Mucosa of rectum (tissue), 2 donors: ENCODE measurements around the gene SHC1.

Experiments used
- H3K27ac ChIP-seq, 2 donors: one replicate each; pipeline ENCODE4 v1.7.0; 2013; ENCODE audit warnings: inconsistent platforms in 2 of 2, low read depth in 2 of 2, low read length in 2 of 2
- H3K27me3 ChIP-seq, 2 donors: one replicate each; pipeline ENCODE4 v1.7.0; 2013; ENCODE audit warnings: low read length in 2 of 2; ENCODE audit not compliant: control insufficient read depth in 2 of 2, insufficient read depth in 2 of 2
- H3K36me3 ChIP-seq, 2 donors: one replicate each; pipeline ENCODE4 v1.7.0; 2013; ENCODE audit warnings: low read length in 2 of 2; ENCODE audit not compliant: control insufficient read depth in 2 of 2, insufficient read depth in 2 of 2
- H3K4me1 ChIP-seq, 2 donors: one replicate each; pipeline ENCODE4 v1.7.0; 2013; ENCODE audit warnings: low read length in 2 of 2, mild to moderate bottlenecking in 1 of 2; ENCODE audit not compliant: control insufficient read depth in 2 of 2, insufficient read depth in 2 of 2
- H3K4me3 ChIP-seq, 2 donors: one replicate each; pipeline ENCODE4 v1.7.0; 2013; ENCODE audit warnings: low read length in 2 of 2
- H3K9ac ChIP-seq, 2 donors: one replicate each; pipeline ENCODE4 v1.7.0; 2013; ENCODE audit warnings: low read length in 2 of 2, low read depth in 1 of 2, mild to moderate bottlenecking in 1 of 2
- H3K9me3 ChIP-seq, 2 donors: one replicate each; pipeline ENCODE4 v1.7.0; 2013; ENCODE audit warnings: low read length in 2 of 2; ENCODE audit not compliant: control insufficient read depth in 2 of 2
- donor health status: healthy.
- donor health status: Normal muscosa, but diverticular disease.

The SHC1 gene

DNA sequence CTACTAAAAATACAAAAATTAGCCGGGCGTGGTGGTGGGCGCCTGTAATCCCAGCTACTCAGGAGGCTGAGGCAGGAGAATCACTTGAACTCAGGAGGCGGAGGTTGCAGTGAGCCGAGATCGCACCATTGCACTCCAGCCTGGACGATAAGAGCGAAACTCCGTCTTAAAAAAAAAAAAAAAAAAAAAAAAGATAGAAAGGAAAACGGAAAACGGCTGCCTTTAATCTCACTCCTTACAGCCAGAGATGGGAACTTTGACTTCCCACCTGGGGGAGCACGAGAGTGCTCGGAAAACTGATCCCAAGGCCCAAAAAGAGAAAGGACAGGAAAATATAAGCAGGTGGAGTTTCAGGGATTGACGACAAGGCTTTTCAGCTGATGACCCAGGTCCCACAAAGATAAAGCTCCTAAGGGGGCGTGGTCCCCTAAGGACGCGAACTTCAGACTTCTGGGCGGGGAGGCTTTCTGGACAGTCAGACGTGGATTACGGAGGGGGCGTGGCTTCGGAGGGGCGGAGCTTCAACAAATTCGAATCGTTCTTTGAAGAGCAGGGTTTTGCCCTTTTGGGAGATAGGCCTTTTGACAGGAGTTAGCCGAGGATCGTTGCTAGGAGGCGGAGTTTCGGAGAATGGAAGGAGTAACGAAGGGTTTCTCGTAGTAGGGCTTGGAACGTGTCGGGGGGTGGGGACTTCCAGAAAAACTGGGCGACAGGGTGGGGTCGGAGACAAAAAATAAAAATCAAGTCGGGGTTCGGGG is 3.0 kb upstream of the SHC1 start:
- Histone ChIP-seq H3K4me1 (peaks cover 31 to 40% of the 10 kb centered on the region in 2 donors), H3K27ac (peak overlapping the region; percentile 99)

GRCh38 chr1:154972517-154973343 is 2.2 kb upstream of the SHC1 start:
- Histone ChIP-seq H3K9ac (peak overlapping the region; percentile 79 to 99), H3K4me3 (peak overlapping the region; percentile 55 to 96), H3K27ac (peak overlapping the region; percentile 99), H3K9me3 (no peaks in the 10 kb centered on the region), H3K4me1 (peaks cover 31 to 40% of the 10 kb centered on the region in 2 donors), H3K27me3 (no peaks in the 10 kb centered on the region), H3K36me3 (peaks cover 10 to 25% of the 10 kb centered on the region in 2 donors)

More for the DNA sequence above, 3.0 kb upstream of the SHC1 start:
- Histone ChIP-seq H3K9me3 (no peaks in the 10 kb centered on the region), H3K27me3 (no peaks in the 10 kb centered on the region), H3K4me3 (peak overlapping the region; percentile 96 to 97), H3K9ac (peak overlapping the region; percentile 79 to 99), H3K36me3 (peaks cover 2 to 17% of the 10 kb centered on the region in 2 donors)

DNA sequence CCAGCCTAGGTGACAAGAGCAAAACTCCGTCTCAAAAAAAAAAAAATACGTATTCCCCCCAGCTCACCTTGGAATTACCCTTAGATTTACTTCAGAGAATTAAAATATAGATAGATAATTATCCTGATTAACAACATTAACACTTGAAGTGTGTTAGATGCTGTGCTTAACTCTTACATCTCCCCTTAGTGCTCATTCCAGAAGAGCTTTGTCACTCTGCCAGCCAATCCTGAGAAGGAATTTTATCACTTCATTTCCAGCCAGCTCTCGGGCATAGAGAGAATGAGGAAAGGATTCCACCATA is 1.6 kb upstream of the SHC1 start:
- H3K9me3 ChIP-seq = no peaks in the 10 kb centered on the region
- H3K27ac ChIP-seq = peak overlapping the region; percentile 99
- H3K27me3 ChIP-seq = no peaks in the 10 kb centered on the region
- H3K4me1 ChIP-seq = peaks cover 31 to 40% of the 10 kb centered on the region in 2 donors
- peaks cover 16 to 31% of the 10 kb centered on the region in 2 donors for H3K36me3 ChIP-seq
- peak overlapping the region; percentile 55 to 96 for H3K4me3 ChIP-seq
- H3K9ac ChIP-seq = peak overlapping the region in 1 of 2 donors; percentile 79

DNA sequence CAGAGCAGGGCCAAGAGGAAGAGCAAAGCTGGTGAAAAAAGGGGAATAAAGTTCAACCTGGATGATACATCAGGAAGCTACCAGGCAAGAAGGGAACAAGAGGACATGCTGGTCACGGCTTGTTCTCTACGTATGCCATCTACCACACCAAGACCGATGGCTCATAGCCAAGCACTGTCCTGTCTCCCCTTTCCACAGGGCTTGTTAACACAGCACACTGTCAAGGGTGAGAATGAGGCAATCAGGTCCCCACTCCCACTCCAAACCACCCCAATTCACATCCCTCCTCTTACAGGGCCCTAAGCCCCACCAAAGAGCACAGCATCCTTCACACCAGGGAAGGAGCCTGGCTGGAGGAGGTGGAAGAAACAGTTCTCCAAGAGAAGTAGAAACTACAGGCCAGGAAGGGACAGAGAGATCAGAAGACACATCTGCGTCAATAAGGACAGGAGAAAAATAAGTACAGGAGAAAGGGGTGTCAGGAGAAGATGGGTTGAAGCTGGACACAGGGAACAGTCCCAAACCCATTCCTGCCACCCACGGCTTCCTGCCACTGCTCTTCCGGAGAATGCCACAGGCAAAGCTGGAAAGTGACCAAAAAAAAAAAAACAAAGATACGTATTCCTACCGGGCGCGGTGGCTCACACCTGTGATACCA is 923 bp upstream of the SHC1 start:
- H3K4me1 ChIP-seq = peaks cover 31 to 39% of the 10 kb centered on the region in 2 donors
- no peaks in the 10 kb centered on the region for H3K27me3 ChIP-seq
- peak overlapping the region; percentile 17 to 43 for H3K4me3 ChIP-seq
- H3K36me3 ChIP-seq = peaks cover 23 to 38% of the 10 kb centered on the region in 2 donors
- H3K9me3 ChIP-seq = no peaks in the 10 kb centered on the region
- peak overlapping the region; percentile 14 to 57 for H3K9ac ChIP-seq
- H3K27ac ChIP-seq = peak overlapping the region; percentile 86 to 87

GRCh38 chr1:154969860-154970452 is 591 bp downstream of the SHC1 start:
- peaks cover 36 to 51% of the 10 kb centered on the region in 2 donors for H3K36me3 ChIP-seq
- H3K9ac ChIP-seq = peak overlapping the region; percentile 32 to 57
- no peaks in the 10 kb centered on the region for H3K27me3 ChIP-seq
- peaks cover 25 to 32% of the 10 kb centered on the region in 2 donors for H3K4me1 ChIP-seq
- H3K27ac ChIP-seq = peak overlapping the region; percentile 86 to 87
- peak overlapping the region; percentile 28 to 43 for H3K4me3 ChIP-seq
- no peaks in the 10 kb centered on the region for H3K9me3 ChIP-seq

GRCh38 chr1:154969246-154969645 is 1.3 kb downstream of the SHC1 start:
- no peak overlapping the region for H3K9ac ChIP-seq
- no peaks in the 10 kb centered on the region for H3K27me3 ChIP-seq
- H3K4me3 ChIP-seq = no peak overlapping the region
- H3K9me3 ChIP-seq = no peaks in the 10 kb centered on the region
- H3K4me1 ChIP-seq = peaks cover 25 to 32% of the 10 kb centered on the region in 2 donors
- peaks cover 39 to 57% of the 10 kb centered on the region in 2 donors for H3K36me3 ChIP-seq
- H3K27ac ChIP-seq = no peak overlapping the region

- no peak overlapping the region for H3K4me3 ChIP-seq
- peaks cover 25 to 32% of the 10 kb centered on the region in 2 donors for H3K4me1 ChIP-seq
- H3K27me3 ChIP-seq = no peaks in the 10 kb centered on the region
- no peaks in the 10 kb centered on the region for H3K9me3 ChIP-seq
- H3K36me3 ChIP-seq = peaks cover 42 to 62% of the 10 kb centered on the region in 2 donors
- H3K9ac ChIP-seq = no peak overlapping the region
- no peak overlapping the region for H3K27ac ChIP-seq
Measured at GRCh38 chr1:154968731-154969130, 1.8 kb downstream of the SHC1 start.

DNA sequence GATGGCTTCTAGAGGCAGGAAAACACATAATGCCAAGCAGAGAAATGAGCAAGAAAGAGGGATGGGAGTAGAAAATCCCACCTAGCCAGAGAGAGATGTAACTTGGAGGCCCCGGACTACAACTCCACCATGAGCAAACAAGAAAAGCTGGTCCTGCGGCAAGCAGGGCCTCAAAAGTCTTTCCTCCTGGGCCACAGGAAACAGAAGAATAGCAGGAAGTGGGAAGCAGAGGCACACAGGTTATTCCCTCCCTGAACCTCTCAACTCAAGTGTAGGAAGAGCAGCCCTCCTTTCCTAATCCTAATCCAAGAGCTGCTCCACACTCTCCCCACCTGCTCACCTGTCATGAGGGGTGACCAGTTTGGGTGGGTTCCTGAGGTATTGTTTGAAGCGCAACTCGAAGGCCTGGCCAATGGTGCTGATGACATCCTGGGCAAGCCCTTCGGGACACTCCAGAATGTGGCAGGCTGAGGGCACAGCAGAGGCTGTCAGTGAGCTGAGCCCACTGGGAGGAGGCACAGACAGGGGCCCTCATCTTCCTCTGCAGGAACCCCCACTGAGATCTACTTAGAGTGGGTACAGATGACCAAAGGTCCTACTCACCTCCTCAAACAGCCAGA is 3.1 kb downstream of the SHC1 start:
- Histone ChIP-seq H3K9ac (no peak overlapping the region), H3K27ac (no peak overlapping the region), H3K4me1 (peaks cover 23 to 27% of the 10 kb centered on the region in 2 donors), H3K9me3 (no peaks in the 10 kb centered on the region), H3K4me3 (no peak overlapping the region), H3K27me3 (no peaks in the 10 kb centered on the region), H3K36me3 (peaks cover 50 to 70% of the 10 kb centered on the region in 2 donors)

DNA sequence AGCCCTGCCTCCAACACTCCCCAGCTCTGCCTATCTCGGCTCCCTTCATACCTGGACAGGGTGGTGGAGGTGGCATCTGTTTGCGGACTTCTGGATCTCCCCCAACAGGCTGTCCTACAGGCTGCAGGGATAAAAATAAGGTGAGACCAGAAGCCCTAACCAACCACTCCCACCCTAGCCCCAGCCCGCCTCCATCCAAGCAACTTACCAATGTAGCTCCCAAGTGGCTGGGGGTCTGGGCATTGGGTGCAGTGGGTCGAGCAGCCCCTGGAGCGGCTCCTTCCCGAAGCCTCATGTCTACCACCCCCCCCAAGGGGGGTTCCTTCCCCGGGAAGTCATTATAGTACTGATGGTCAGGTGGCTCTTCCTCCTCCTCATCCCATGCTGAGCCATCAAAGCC is 4.4 kb downstream of the SHC1 start:
- Histone ChIP-seq H3K27me3 (no peaks in the 10 kb centered on the region), H3K36me3 (peaks cover 50 to 66% of the 10 kb centered on the region in 2 donors), H3K9ac (no peak overlapping the region)

More for the DNA sequence above, 4.4 kb downstream of the SHC1 start:
- Histone ChIP-seq H3K4me3 (no peak overlapping the region), H3K9me3 (no peaks in the 10 kb centered on the region), H3K4me1 (peaks cover 18 to 20% of the 10 kb centered on the region in 2 donors), H3K27ac (no peak overlapping the region)
